ENCODE data around the gene TTC34. TPM values are rescaled to one million over a fixed set of nuclear protein-coding genes. Genes with fewer than 3 reads are reported as not detected.

TTC34 gene
- total and polyA plus RNA-seq, 2 of the 13 experiments (the other 11 are each of a cell fraction or from before 2014, with no cell fraction given), result 0.07 to 0.11 TPM

GRCh38 chr1:2644171-2644570 is 157.3 kb downstream of the TTC34 start (continued):
- TF ChIP-seq ZKSCAN5 (CRISPR knock-in tag; IDR thresholded peaks at IDR 0.05) (no peak), GABPB1 (CRISPR knock-in tag; IDR thresholded peaks at IDR 0.05) (no peak)

- Histone ChIP-seq H3K9ac (ENCODE audit: insufficient read depth, low read depth, low read length) (no peak overlapping the region), H3K79me2 (ENCODE audit: insufficient read depth, low read length) (peaks cover 3% of the 10 kb centered on the region), H3K36me3 (replicated peaks in 1 of 2; ENCODE audit: control insufficient read depth in 1 of 2, insufficient read depth in 2 of 2, low read length in 2 of 2) (no peaks in the 10 kb centered on the region), H3K4me3 (replicated peaks in 1 of 3; ENCODE audit: insufficient read depth in 1 of 3, low read depth in 2 of 3, low read length in 3 of 3) (peak overlapping the region in 2 of 3 experiments; percentile 70 to 81; a peak in 2 of 6 replicates), H3K27ac (ENCODE audit: extremely low read length, insufficient read depth, low read length) (no peak overlapping the region), H3K9me3 (ENCODE audit: low read length) (peaks cover 14% of the 10 kb centered on the region), H3K4me1 (ENCODE audit: insufficient read depth, low read length) (peaks cover 6% of the 10 kb centered on the region; the same call in 1 of the 2 replicates), H3K27me3 (ENCODE audit: control insufficient read depth in 1 of 2, insufficient read depth in 2 of 2, low read length in 2 of 2) (peaks cover 0 to 2% of the 10 kb centered on the region in 2 experiments; a peak in 3 of 5 replicates), H3K4me2 (ENCODE audit: low read depth, low read length) (peak overlapping the region; percentile 82), H2AFZ (ENCODE audit: low read length) (no peak overlapping the region), H4K20me1 (ENCODE audit: insufficient read depth, low read length) (no peaks in the 10 kb centered on the region)
- ATAC-seq (no peak; the same call in 2 of the 3 replicates), DNase-seq (ENCODE audit: low spot score) (no peak), FAIRE-seq (no peak)
- intact Hi-C loops (cut with micrococcal nuclease; ENCODE audit: unreplicated experiment), result loop anchor here (2.0 kb wide), 1 partner anchor 231 kb away; the partner anchor contains the start of gene PEX10
- TF ChIP-seq ZBTB14 (CRISPR knock-in tag; IDR thresholded peaks at IDR 0.05) (no peak), HDAC1 (CRISPR knock-in tag; IDR thresholded peaks at IDR 0.05) (0 out of 2 replicates have a peak, but pooled peaks have one; percentile 0), ZNF292 (CRISPR knock-in tag; IDR thresholded peaks at IDR 0.05; ENCODE audit: borderline replicate concordance, low read depth) (no peak), JDP2 (CRISPR knock-in tag; IDR thresholded peaks at IDR 0.05; ENCODE audit: borderline replicate concordance) (no peak), BCL3 (CRISPR knock-in tag; IDR thresholded peaks at IDR 0.05) (no peak), EP300 (IDR thresholded peaks at IDR 0.05; ENCODE audit: low read depth in 2 of 2, low read length in 2 of 2) (no peak), EP300 (CRISPR knock-in tag; IDR thresholded peaks at IDR 0.05; ENCODE audit: borderline replicate concordance) (no peak), ZNF430 (CRISPR knock-in tag; IDR thresholded peaks at IDR 0.05) (0 out of 2 replicates have a peak, but pooled peaks have one; percentile 0), ELF3 (CRISPR knock-in tag; IDR thresholded peaks at IDR 0.05) (no peak), ZNF740 (CRISPR knock-in tag; IDR thresholded peaks at IDR 0.05) (no peak), NFKB2 (CRISPR knock-in tag; IDR thresholded peaks at IDR 0.05; ENCODE audit: borderline replicate concordance) (no peak), ZNF383 (CRISPR knock-in tag; IDR thresholded peaks at IDR 0.05; ENCODE audit: borderline replicate concordance) (no peak), U2AF2 (IDR thresholded peaks at IDR 0.05; ENCODE audit: low read depth, low read length) (no peak), CHCHD3 (CRISPR knock-in tag; IDR thresholded peaks at IDR 0.05) (no peak), SKI (IDR thresholded peaks at IDR 0.05; ENCODE audit: partially characterized antibody) (no peak)
- 50% methylated on average over 10 of the region's 24 CpGs for WGBS (ENCODE audit: low lambda C conversion rate)
- POLR2A ChIA-PET, result no interaction called here
- BruUV-seq (replicated peaks), result no TSS peak
- in situ Hi-C loops (cut with HindIII; ENCODE audit: extremely low pct_ligation_motif_present, low pct_unique_long_range_greater_than_20kb), result no loop called here
- CTCF ChIA-PET (ENCODE audit: low intra/inter-chr PET ratio, low total read pairs), result no interaction called here
These were observed 157.9 kb downstream of the TTC34 start for GRCh38 chr1:2643414-2644077.

Measured in HepG2 (cell line).